A549 (cell line): Measurements from ENCODE around the gene LMAN1L.

Source experiments
- CHD2 ChIP-seq: fragments of 150-350 bp; IDR thresholded peaks from 2 replicates; pipeline ENCODE4 v1.6.1; 2014; ENCODE audit warnings: low read length; ENCODE audit not compliant: partially characterized antibody
- CTCF ChIP-seq: fragments of >200 bp; sonication (Bioruptor Twin); formaldehyde crosslinking; IDR thresholded peaks from 3 replicates; pipeline ENCODE4 v1.5.1; 2016
- ELK1 ChIP-seq: fragments of 150-350 bp; IDR thresholded peaks from 2 replicates; pipeline ENCODE4 v1.6.1; 2014; ENCODE audit warnings: low read depth, mild to moderate bottlenecking, low read length
- EP300 ChIP-seq, 2 experiments: fragments of >200 bp; sonication (Bioruptor Twin); formaldehyde crosslinking; IDR thresholded peaks; 2 replicates in 1 of 2; 3 replicates in 1 of 2; pipeline ENCODE4 v1.6.1; 2016 to 2017
- FOSL2 ChIP-seq, 2 experiments: fragments of 450-650 bp in 1 of 2; fragments of >200 bp in 1 of 2; sonication (Bioruptor Twin) in 1 of 2; formaldehyde crosslinking; IDR thresholded peaks; 2 replicates each; pipeline versions ENCODE4 v1.5.0 to v1.6.1; 2016 to 2020; ENCODE audit warnings: mild to moderate bottlenecking in 1 of 2, moderate library complexity in 1 of 2
- KDM1A ChIP-seq: fragments of 200-600 bp; sonication (generic); IDR thresholded peaks from 2 replicates; pipeline ENCODE4 v1.6.1; 2016; ENCODE audit warnings: low read depth, mild to moderate bottlenecking
- MAFK ChIP-seq: fragments of 450-650 bp; IDR thresholded peaks from 2 replicates; pipeline ENCODE4 v1.6.1; 2014; ENCODE audit not compliant: partially characterized antibody
- MAX ChIP-seq: IDR thresholded peaks from 2 replicates; pipeline ENCODE4 v1.6.1; 2012
- MAZ ChIP-seq: fragments of 150-350 bp; IDR thresholded peaks from 2 replicates; pipeline ENCODE4 v1.6.1; 2014; ENCODE audit warnings: antibody characterized with exemption, low read depth, low read length, borderline replicate concordance
- PBX3 ChIP-seq: IDR thresholded peaks from 2 replicates; pipeline ENCODE4 v1.6.1; 2012
- POLR2A ChIP-seq: IDR thresholded peaks from 2 replicates; pipeline ENCODE4 v1.6.1; 2012; ENCODE audit warnings: mild to moderate bottlenecking, low read length
- RNF2 ChIP-seq: fragments of 200-600 bp; sonication (generic); IDR thresholded peaks from 2 replicates; pipeline ENCODE4 v1.6.1; 2016; ENCODE audit warnings: low read depth, mild to moderate bottlenecking, antibody characterized with exemption, moderate library complexity, borderline replicate concordance

GRCh38 chr15:74856537-74856936 is 43.9 kb downstream of the LMAN1L start:
- TF ChIP-seq EP300 (IDR thresholded peaks at IDR 0.05), result no peak
- TF ChIP-seq CTCF, result no peak
- no peak for TF ChIP-seq CHD2
- no peak for TF ChIP-seq POLR2A
- no peak for TF ChIP-seq MAX
- no peak for TF ChIP-seq PBX3
- no peak for TF ChIP-seq MAFK
- no peak for TF ChIP-seq MAZ
- no peak for TF ChIP-seq ELK1
- no peak for TF ChIP-seq RNF2
- TF ChIP-seq KDM1A, result no peak
- no peak for TF ChIP-seq FOSL2 (IDR thresholded peaks at IDR 0.05)
- TF ChIP-seq FOSL2 (CRISPR knock-in tag; IDR thresholded peaks at IDR 0.05), result no peak
